SK-N-SH treated with all-trans-retinoic acid at 6 μM for 48 hours (cell line): Measurements from ENCODE around the gene ERVV-1.

Source experiments
- TF ChIP-seq, protein P1 (sequence below): fragments of 250-450 bp; sonication (Bioruptor Pico); IDR thresholded peaks from 2 replicates; pipeline ENCODE4 v1.5.1; 2021; ENCODE audit warnings: mild to moderate bottlenecking, moderate library complexity
- TF ChIP-seq, protein P2 (sequence below): fragments of 250-450 bp; sonication (Bioruptor Pico); IDR thresholded peaks from 2 replicates; pipeline ENCODE4 v1.5.1; 2020; ENCODE audit warnings: low read depth, mild to moderate bottlenecking, moderate library complexity

DNA sequence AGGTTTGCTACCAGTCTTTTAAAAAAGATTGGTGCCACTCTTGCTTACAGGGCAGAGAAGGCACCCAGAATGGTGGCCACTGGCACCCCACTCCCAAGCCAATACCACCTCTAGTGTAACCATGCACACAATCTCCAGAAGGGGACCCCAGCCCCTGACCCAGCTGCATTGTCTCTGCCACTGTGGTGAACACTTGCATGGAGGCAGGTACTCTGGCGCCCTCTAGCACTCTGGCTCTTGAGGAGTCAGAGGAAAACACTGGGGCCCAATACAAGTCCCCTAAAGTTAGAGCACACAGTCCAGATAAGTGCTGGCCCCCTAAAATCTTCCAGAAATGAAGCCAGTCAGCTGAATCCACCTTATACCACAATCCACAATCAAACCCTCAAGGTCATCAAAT, 6.0 kb downstream of the ERVV-1 start:
- TF ChIP-seq, protein P1, sequence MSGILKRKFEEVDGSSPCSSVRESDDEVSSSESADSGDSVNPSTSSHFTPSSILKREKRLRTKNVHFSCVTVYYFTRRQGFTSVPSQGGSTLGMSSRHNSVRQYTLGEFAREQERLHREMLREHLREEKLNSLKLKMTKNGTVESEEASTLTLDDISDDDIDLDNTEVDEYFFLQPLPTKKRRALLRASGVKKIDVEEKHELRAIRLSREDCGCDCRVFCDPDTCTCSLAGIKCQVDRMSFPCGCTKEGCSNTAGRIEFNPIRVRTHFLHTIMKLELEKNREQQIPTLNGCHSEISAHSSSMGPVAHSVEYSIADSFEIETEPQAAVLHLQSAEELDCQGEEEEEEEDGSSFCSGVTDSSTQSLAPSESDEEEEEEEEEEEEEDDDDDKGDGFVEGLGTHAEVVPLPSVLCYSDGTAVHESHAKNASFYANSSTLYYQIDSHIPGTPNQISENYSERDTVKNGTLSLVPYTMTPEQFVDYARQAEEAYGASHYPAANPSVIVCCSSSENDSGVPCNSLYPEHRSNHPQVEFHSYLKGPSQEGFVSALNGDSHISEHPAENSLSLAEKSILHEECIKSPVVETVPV (CRISPR knock-in tag): no peak
- TF ChIP-seq, protein P2, sequence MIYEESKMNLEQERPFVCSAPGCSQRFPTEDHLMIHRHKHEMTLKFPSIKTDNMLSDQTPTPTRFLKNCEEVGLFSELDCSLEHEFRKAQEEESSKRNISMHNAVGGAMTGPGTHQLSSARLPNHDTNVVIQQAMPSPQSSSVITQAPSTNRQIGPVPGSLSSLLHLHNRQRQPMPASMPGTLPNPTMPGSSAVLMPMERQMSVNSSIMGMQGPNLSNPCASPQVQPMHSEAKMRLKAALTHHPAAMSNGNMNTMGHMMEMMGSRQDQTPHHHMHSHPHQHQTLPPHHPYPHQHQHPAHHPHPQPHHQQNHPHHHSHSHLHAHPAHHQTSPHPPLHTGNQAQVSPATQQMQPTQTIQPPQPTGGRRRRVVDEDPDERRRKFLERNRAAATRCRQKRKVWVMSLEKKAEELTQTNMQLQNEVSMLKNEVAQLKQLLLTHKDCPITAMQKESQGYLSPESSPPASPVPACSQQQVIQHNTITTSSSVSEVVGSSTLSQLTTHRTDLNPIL: no peak
